GM12878 (cell line): ENCODE results near the gene CS. TPM values are rescaled to one million over a fixed set of nuclear protein-coding genes. Genes with fewer than 3 reads are reported as not detected.

Experiments used
- ATAC-seq: fragments of 200-7000 bp; cut with Tn5 transposase; 3 replicates; pipeline ENCODE4 v1.9.1; 2020; ENCODE audit warnings: mild to moderate bottlenecking, moderate library complexity
- BruUV-seq: library from RNA; stranded (reverse); fragments of 400-500 nt; replicated peaks from 2 replicates; lab custom pipeline; 2021; lab: Mats Ljungman, UMichigan
- CTCF ChIA-PET: fragments of 300-600 bp; sonication (Branson Sonifier 250); formaldehyde crosslinking; extraction: SDS; loops from one replicate; lab custom pipeline; 2021; ENCODE audit warnings: inconsistent platforms; lab: Yijun Ruan, JAX
- POLR2A ChIA-PET: fragments of 350-600 bp; formaldehyde crosslinking; extraction: SDS; loops from one replicate; lab custom pipeline; 2021; ENCODE audit warnings: inconsistent platforms; lab: Charles Lee
- RAD21 ChIA-PET: fragments of 300-600 bp; sonication (Branson Sonifier 250); formaldehyde crosslinking; loops from one replicate; lab custom pipeline; 2023; ENCODE audit warnings: antibody characterized with exemption; ENCODE audit not compliant: unreplicated experiment; lab: Charles Lee
- SMC1A ChIA-PET: fragments of 300-600 bp; sonication (Branson Sonifier 250); formaldehyde crosslinking; loops from one replicate; lab custom pipeline; 2023; ENCODE audit not compliant: unreplicated experiment, uncharacterized antibody; lab: Charles Lee
- DNase-seq: peaks from one replicate; pipeline ENCODE4 v3.0.0-alpha.2; 2011; ENCODE audit warnings: low read depth, low spot score
- FAIRE-seq: peaks from 3 replicates; lab custom pipeline; 2011; peaks lifted over from hg19 to GRCh38; lab: Jason Lieb, UNC
- H2AFZ ChIP-seq: 2 replicates; pipeline ENCODE4 v1.6.0; 2011; ENCODE audit warnings: low read depth, low read length, control low read depth; ENCODE audit not compliant: control insufficient read depth
- H3K27ac ChIP-seq: 2 replicates; pipeline ENCODE4 v1.5.1; 2011; ENCODE audit warnings: control low read depth; ENCODE audit not compliant: control insufficient read depth, insufficient read depth
- H3K27me3 ChIP-seq, 2 experiments: replicated peaks in 1 of 2; 2 replicates each; pipeline versions ENCODE4 v1.6.0 to v1.6.1; 2011; ENCODE audit warnings: low read length in 1 of 2; ENCODE audit not compliant: control insufficient read depth in 2 of 2, insufficient read depth in 2 of 2
- H3K36me3 ChIP-seq, 2 experiments: 2 replicates each; pipeline ENCODE4 v1.5.1; 2011; ENCODE audit warnings: low read length in 1 of 2; ENCODE audit not compliant: control insufficient read depth in 2 of 2, insufficient read depth in 2 of 2
- H3K4me1 ChIP-seq: 2 replicates; pipeline ENCODE4 v1.6.1; 2011; ENCODE audit warnings: mild to moderate bottlenecking, low read length, moderate library complexity, mixed read lengths; ENCODE audit not compliant: control insufficient read depth, insufficient read depth
- H3K4me2 ChIP-seq: 2 replicates; pipeline ENCODE4 v1.6.0; 2011; ENCODE audit warnings: control low read depth; ENCODE audit not compliant: control insufficient read depth, insufficient read depth
- H3K4me3 ChIP-seq: fragments of 200-600 bp; sonication (generic); 2 replicates; pipeline ENCODE4 v1.5.1; 2016
- H3K79me2 ChIP-seq: 2 replicates; pipeline ENCODE4 v1.6.0; 2011; ENCODE audit warnings: low read length; ENCODE audit not compliant: control insufficient read depth, insufficient read depth
- H3K9ac ChIP-seq: 2 replicates; pipeline ENCODE4 v1.8.0; 2011; ENCODE audit warnings: low read length, control low read depth, mixed read lengths; ENCODE audit not compliant: control insufficient read depth, insufficient read depth
- H3K9me3 ChIP-seq: replicated peaks from 3 replicates; pipeline ENCODE4 v1.5.1; 2011; ENCODE audit warnings: mild to moderate bottlenecking, low read length; ENCODE audit not compliant: control insufficient read depth, insufficient read depth
- H4K20me1 ChIP-seq: 2 replicates; pipeline ENCODE4 v1.6.0; 2011; ENCODE audit not compliant: control insufficient read depth, insufficient read depth
- BACH1 ChIP-seq: fragments of 450-650 bp; IDR thresholded peaks from 2 replicates; pipeline ENCODE4 v1.6.1; 2017; ENCODE audit warnings: mild to moderate bottlenecking, borderline replicate concordance
- BRCA1 ChIP-seq: IDR thresholded peaks from 2 replicates; pipeline ENCODE4 v1.6.1; 2011; ENCODE audit warnings: low read depth, low read length, improper control_type of control experiment
- CBFB ChIP-seq: IDR thresholded peaks from 2 replicates; pipeline ENCODE4 v1.6.1; 2016; ENCODE audit warnings: antibody characterized with exemption, low read depth
- HCFC1 ChIP-seq: fragments of 150-350 bp; IDR thresholded peaks from 2 replicates; pipeline ENCODE4 v1.6.1; 2014; ENCODE audit warnings: low read length
- MEF2A ChIP-seq: IDR thresholded peaks from 2 replicates; pipeline ENCODE4 v1.6.1; 2011; ENCODE audit warnings: low read depth, mild to moderate bottlenecking, low read length, moderate library complexity; ENCODE audit not compliant: insufficient read depth
- NFXL1 ChIP-seq: fragments of 450-650 bp; IDR thresholded peaks from 2 replicates; pipeline ENCODE4 v1.6.1; 2017; ENCODE audit warnings: antibody characterized with exemption, mild to moderate bottlenecking, borderline replicate concordance
- NFYB ChIP-seq: IDR thresholded peaks from 2 replicates; pipeline ENCODE4 v1.6.1; 2011; ENCODE audit warnings: low read depth, mild to moderate bottlenecking, low read length, improper control_type of control experiment, moderate library complexity; ENCODE audit not compliant: insufficient read depth
- TARDBP ChIP-seq: IDR thresholded peaks from 2 replicates; pipeline ENCODE4 v1.6.1; 2016; ENCODE audit warnings: borderline replicate concordance
- TCF7 ChIP-seq: IDR thresholded peaks from 2 replicates; pipeline ENCODE4 v1.6.1; 2014; ENCODE audit warnings: antibody characterized with exemption, borderline replicate concordance
- ZNF24 ChIP-seq: fragments of 450-650 bp; IDR thresholded peaks from 2 replicates; pipeline ENCODE4 v1.6.1; 2017; ENCODE audit warnings: antibody characterized with exemption, mild to moderate bottlenecking
- WGBS: methylation state at CpG from one replicate; pipeline ENCODE4 v1.1.6; 2016; ENCODE audit warnings: low lambda C conversion rate; ENCODE audit not compliant: insufficient replicate concordance, insufficient coverage; ENCODE audit errors: missing lambda C conversion rate; 5-methylcytosine and 5-hydroxymethylcytosine counted together
- in situ Hi-C: fragments of 300-500 bp; cut with MboI; formaldehyde crosslinking; loops from 9 replicates; pipeline ENCODE4 v1.14.3; 2018; ENCODE audit warnings: mixed read lengths
- intact Hi-C: fragments of 100-400 bp; cut with micrococcal nuclease; formaldehyde crosslinking; loops from one replicate; pipeline ENCODE4 v1.14.2; 2022; ENCODE audit not compliant: unreplicated experiment
- polyA plus RNA-seq, 11 experiments: library from polyadenylated mRNA; depleted of rRNA in 4 of 11; unstranded in 6 of 11; stranded (reverse) in 5 of 11; fragments of >200 nt; fragmentation: Nextera tagmentation in 4 of 11; fragmentation: Illumina TruSeq in 1 of 11; extraction: Ambion mirVana in 4 of 11; extraction: Trizol in 1 of 11; gene quantifications; 1 replicate in 1 of 11; 2 replicates in 10 of 11; pipeline versions ENCODE4 v1.2.1 to v1.2.3, GENCODE V29; 2011 to 2016; ENCODE audit warnings: inconsistent platforms in 2 of 11, missing spikeins in 2 of 11, low read depth in 1 of 11
- total RNA-seq, 4 experiments: library from RNA; depleted of rRNA in 3 of 4; stranded (reverse); fragments of >200 nt in 3 of 4; fragmentation: Illumina TruSeq in 1 of 4; extraction: Trizol in 1 of 4; gene quantifications; 2 replicates each; pipeline versions ENCODE4 v1.2.1 to v1.2.3, GENCODE V29; 2013 to 2021
- TF ChIP-seq, protein P1 (sequence below): IDR thresholded peaks from 2 replicates; pipeline ENCODE4 v1.6.1; 2011; ENCODE audit warnings: borderline replicate concordance, low read depth, mild to moderate bottlenecking, moderate library complexity, mixed read lengths, low read length; ENCODE audit not compliant: insufficient read depth; ENCODE audit errors: extremely low read length

Gene CS
- total and polyA plus RNA-seq, 10 of the 15 experiments (the other 5 are each of a cell fraction or from before 2014, with no cell fraction given), result 64.9 to 276 (median 139) TPM

DNA sequence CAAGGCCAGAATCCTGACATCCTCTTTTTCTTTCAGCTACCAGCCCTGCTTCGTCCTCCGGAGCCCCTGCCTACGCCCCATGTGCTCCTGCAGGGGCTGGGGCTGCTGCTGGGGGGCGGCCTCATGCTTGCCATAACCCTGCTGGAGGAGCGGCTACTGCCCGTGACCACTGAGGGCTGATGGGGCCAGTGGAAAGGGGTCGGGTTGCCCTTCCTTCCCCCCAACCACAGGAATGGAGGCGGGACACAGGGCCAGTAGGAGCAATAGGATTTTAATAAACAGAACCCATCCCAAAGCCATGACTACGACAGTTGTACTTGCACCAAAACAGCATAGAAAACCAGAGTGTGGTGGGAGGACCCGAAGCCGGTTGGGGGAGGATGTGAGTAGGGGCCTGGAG, 62.6 kb downstream of the CS start:
- Histone ChIP-seq H3K79me2 (no peaks in the 10 kb centered on the region), H3K4me3 (no peak overlapping the region), H3K9me3 (no peaks in the 10 kb centered on the region), H3K36me3 (peaks cover 0 to 2% of the 10 kb centered on the region in 2 experiments; a peak in 2 of 4 replicates), H4K20me1 (no peaks in the 10 kb centered on the region; the same call in 1 of the 2 replicates), H2AFZ (no peak overlapping the region), H3K4me1 (no peaks in the 10 kb centered on the region), H3K4me2 (no peak overlapping the region), H3K27ac (no peak overlapping the region), H3K9ac (no peak overlapping the region), H3K27me3 (no peaks in the 10 kb centered on the region)
- RAD21 ChIA-PET, result no interaction called here
- TF ChIP-seq NFYB, result no peak
- TF ChIP-seq, protein P1, sequence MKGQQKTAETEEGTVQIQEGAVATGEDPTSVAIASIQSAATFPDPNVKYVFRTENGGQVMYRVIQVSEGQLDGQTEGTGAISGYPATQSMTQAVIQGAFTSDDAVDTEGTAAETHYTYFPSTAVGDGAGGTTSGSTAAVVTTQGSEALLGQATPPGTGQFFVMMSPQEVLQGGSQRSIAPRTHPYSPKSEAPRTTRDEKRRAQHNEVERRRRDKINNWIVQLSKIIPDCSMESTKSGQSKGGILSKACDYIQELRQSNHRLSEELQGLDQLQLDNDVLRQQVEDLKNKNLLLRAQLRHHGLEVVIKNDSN, result no peak
- TF ChIP-seq BRCA1, result no peak
- no peak for TF ChIP-seq CBFB
- TF ChIP-seq TCF7, result no peak
- no peak for TF ChIP-seq ZNF24
- no peak for TF ChIP-seq MEF2A
- no peak for TF ChIP-seq HCFC1
- TF ChIP-seq NFXL1, result no peak
- TF ChIP-seq TARDBP, result no peak
- no peak for TF ChIP-seq BACH1
- ATAC-seq, result no peak
- CTCF ChIA-PET, result no interaction called here
- SMC1A ChIA-PET, result no interaction called here
- FAIRE-seq, result no peak
- DNase-seq, result no peak
- intact Hi-C loops, result no loop called here
- WGBS, result 88% methylated on average over 11 of the region's 11 CpGs
- in situ Hi-C loops, result no loop called here
- no TSS peak for BruUV-seq
- POLR2A ChIA-PET, result interaction anchor here (0.6 kb wide), 1 partner anchor 111 kb away, joined by 4 read pairs; no protein-coding TSS in a partner anchor
